IPS-18c (cell line): ENCODE measurements around the gene CLASP1.
"Not testable (repeated sequence)": the region's sequence is repeated elsewhere in the genome, so short reads cannot be mapped to it uniquely, and the experiment has no call there.

Experiments
- H3K4me3 ChIP-seq: 2 replicates; pipeline ENCODE4 v1.7.0; 2013; ENCODE audit warnings: low read depth, mild to moderate bottlenecking, low read length, moderate library complexity; ENCODE audit not compliant: insufficient read depth
- H3K9me3 ChIP-seq: one replicate; pipeline ENCODE4 v1.6.1; 2013; ENCODE audit warnings: mild to moderate bottlenecking, low read length, moderate library complexity; ENCODE audit not compliant: control insufficient read depth, insufficient read depth

The CLASP1 gene

DNA sequence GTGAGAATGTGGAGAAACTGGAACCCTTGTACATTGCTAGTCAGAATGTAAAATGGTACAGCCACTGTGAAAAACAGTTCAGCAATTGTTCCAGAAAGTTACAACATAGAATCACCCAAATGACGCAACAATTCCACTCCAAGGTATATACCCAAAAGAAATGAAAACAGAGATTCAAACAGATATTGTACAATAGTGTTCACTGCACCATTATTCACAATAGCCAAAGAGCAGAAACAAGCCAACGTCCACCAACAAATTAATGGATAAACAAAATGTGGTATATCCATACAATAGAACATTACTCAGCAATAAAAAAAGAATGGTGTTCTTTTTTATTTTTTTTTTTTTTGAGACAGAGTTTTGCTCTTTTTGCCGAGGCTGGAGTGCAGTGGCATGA, 10.9 kb downstream of the CLASP1 start:
- Histone ChIP-seq H3K9me3 (peaks cover 9% of the 10 kb centered on the region), H3K4me3 (no peak overlapping the region)

DNA sequence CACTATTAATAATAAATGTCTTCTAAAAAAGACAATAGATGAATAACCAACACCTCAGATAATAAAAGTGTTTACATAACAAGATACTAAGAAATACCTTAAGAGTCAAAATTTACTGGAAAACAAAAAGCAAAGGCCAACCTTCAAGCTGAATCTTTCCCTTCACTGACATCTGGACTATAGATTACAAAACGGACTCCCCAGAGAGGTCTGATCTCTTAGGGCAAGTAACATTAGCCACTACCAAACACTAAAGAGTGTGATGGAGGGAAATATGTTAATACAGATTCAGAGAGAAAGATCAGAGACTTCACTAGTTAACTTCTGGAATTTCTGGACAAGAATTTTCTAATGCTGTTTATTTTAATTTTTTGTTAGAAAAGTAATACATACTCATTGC, 13.9 kb downstream of the CLASP1 start:
- H3K4me3 ChIP-seq = no peak overlapping the region
- peaks cover 9% of the 10 kb centered on the region for H3K9me3 ChIP-seq

DNA sequence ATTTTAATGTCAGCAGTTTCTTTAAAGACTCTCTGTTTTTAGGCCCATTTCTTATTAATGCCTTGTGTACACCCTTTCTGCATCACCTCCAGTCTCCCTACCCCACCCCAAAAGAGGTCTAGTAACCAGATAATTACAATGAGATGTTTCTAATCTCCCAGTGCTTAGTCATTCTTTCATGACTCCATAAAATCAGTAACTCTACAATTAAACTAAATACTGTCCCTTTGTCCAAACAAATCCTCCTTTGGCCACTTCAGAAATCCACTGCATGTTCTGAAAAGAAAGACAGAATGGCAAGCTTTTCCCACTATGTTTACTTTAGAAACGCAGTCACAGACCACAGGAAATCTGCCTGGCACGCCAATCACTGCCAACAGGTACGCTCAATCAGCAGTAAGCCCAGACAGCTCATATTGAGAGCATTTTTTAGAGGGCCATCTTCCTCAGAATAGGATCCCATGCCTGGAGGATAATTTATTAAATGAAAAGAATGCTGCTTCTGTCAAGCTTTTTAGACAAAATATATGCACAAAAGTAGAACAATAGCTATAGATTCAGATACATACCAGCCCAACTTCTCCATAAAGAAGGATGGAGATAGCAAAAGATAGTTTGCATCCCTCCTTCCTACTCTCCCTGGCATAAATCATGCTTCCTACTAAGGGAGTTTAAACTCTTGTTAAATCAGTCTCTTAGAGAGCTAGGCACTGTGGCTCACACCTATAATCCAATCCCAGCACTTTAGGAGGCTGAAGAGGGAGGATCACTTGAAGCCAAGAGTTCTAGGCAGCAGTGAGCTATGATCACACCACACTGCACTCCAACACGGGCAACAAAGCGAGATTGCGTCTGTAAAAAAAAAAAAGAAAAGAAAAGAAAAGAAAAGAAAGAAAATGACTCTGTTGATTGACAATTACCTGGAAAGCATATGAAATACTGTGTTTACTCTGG, 14.6 kb downstream of the CLASP1 start:
- no peak overlapping the region for H3K4me3 ChIP-seq
- H3K9me3 ChIP-seq = peaks cover 9% of the 10 kb centered on the region

DNA sequence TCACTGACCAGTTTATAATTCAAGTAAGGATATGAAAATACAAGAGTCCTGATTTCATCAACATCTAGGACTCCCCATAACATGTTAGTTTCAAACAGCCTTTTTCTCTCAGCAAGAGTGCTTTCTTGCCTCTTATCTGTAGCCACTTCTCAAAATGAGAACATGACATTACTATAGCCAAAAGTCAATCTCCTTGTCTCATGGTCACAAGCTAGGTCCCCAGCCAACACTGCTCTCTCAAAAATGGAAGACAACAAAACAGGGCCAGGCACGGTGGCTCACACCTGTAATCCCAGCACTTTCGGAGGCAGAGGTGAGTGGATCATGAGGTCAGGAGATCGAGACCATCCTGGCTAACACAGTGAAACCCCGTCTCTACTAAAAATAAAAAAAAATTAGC, 15.8 kb downstream of the CLASP1 start:
- H3K4me3 ChIP-seq = no peak overlapping the region

DNA sequence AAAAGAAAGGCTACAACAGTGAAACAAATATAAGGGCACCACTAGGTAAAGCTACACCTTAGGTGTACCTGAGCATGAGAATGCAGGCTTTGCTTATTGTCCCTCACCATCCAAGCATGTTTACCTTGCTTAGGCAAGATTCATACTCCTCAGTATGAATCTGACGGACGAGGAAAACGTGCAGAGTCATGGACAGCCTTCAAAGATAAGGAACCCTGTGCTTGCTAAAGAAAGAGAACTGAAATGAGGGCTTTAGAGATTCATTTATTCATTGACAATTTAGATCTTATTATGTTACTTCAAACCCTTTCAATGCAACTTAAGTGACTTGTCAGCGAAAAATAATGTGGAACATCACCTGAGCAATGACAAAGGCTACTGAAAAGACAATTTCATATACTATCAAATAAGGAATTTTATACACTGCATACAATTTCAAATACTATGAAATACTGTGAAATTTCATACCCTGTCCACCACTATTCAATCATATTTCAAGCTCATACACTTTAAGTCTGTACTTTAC, 21.7 kb downstream of the CLASP1 start:
- H3K9me3 ChIP-seq = no peaks in the 10 kb centered on the region
- no peak overlapping the region for H3K4me3 ChIP-seq

More for the DNA sequence above, 15.8 kb downstream of the CLASP1 start:
- peaks cover 5% of the 10 kb centered on the region for H3K9me3 ChIP-seq

DNA sequence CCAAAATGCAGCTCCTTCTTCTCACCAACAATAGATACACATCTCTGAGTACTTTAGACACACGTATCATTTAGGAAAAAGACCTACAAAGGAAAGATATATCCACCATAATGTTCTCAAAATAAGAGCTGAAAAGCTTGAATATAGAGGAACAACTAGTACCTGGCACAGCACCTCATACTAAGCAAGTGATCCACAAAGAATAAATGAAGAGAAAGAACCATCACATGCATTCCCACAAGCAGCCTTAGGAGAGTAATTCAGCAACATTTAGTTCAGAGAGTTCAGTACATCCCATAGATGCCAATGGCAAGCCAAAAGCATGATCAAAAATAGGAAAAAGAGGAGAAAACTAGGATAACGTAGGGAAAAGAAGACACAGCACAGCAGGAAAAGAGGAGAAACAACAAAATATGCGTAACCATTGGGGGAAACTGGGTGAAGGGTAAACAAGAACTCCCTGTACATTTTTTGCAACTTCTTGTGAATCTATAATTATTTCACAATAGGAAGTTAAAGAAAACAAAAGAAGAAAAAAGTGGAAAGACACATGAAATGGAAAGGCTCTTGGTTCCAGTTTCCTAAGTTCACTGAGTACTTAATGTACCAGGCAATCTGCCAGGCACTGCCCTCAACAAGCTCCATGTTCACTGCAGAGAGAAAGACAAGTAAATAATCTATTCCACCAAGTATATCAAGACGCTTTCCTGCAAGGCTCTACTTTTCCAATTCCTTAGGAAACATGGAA, 22.3 kb downstream of the CLASP1 start:
- no peaks in the 10 kb centered on the region for H3K9me3 ChIP-seq
- no peak overlapping the region for H3K4me3 ChIP-seq

DNA sequence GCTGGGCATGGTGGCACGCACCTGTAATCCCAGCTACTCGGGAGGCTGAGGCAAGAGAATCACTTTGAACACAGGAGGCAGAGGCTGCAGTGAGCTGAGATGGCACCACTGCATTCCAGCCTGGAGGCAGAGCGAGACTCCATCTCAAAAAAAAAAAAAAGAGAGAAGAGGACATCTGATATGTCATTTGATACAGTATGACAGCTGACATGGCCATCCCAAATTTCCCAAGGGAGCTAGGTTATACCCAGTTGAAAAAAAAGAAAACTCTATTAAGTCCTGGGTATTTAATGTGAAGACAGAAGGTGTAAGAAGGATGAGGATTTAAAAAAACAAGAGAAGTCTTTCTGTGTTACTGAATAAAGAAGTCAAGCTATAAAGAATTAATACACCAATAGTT, 23.3 kb downstream of the CLASP1 start:
- H3K4me3 ChIP-seq = no peak overlapping the region
- H3K9me3 ChIP-seq = no peaks in the 10 kb centered on the region

DNA sequence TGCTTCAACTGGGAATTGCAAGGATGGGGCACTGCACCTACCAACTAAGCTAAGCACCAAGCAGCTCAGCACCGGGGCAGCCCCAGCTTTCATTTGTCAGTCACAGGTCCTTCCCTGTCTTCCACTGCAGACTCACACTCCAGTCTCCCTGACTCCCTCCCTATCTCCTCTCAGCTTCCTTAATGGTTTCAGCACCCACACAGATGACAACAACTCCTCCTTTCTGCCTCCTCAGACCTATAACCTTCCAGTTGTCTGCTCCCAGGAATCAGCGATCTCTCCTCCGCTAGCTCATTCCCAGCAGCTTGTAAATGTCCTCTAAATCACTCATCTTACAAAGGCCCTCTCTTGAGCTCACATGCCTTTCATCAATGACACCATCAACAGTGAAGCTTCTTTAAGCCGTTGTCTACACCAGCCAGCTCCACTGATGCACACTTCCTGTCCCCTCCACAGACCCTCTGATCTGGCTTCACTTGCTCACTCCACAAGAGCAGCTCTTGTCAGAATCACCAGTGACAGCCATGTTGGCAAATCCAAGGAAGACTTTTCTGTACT, 32.1 kb downstream of the CLASP1 start:
- H3K9me3 ChIP-seq = no peaks in the 10 kb centered on the region
- no peak overlapping the region for H3K4me3 ChIP-seq

DNA sequence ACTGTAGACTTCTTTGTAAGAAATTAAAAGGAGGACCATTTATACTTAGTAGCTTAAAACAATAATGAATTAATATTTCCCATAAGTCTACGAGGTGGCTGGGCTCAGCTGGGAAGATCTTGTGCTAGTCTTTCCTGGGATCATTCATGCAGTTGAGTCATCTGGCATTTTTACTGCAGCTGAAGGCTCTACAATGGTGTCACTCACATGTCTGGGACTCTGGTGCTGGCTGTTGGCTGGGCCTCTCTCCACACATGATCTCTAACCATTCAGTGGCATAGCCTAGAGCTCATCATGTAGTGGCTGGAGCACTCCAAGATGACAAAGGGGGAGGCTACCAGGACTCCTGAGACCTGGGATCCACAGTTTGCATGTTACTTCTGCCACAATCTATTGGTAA, 35.5 kb downstream of the CLASP1 start:
- no peak overlapping the region for H3K4me3 ChIP-seq
- H3K9me3 ChIP-seq = no peaks in the 10 kb centered on the region

DNA sequence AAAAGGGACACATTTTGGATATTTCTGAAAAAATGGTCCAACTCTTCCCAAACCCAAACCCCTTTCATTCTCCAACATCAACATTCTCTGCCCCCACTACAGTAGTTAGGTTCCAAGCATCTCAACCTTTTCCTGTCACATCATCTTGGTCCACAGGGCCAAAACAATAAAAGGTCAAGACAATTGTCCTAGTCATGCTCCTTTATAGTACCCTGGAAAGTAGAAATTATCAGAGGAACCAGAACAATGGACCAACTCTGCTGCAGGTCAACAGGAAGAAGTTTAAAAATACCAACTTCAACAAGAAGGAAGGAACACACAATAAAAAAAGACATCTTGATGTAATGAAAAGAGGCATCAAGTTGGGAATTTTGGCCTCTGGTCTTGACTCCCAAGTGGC, 36.1 kb downstream of the CLASP1 start:
- Histone ChIP-seq H3K4me3 (no peak overlapping the region), H3K9me3 (no peaks in the 10 kb centered on the region)

DNA sequence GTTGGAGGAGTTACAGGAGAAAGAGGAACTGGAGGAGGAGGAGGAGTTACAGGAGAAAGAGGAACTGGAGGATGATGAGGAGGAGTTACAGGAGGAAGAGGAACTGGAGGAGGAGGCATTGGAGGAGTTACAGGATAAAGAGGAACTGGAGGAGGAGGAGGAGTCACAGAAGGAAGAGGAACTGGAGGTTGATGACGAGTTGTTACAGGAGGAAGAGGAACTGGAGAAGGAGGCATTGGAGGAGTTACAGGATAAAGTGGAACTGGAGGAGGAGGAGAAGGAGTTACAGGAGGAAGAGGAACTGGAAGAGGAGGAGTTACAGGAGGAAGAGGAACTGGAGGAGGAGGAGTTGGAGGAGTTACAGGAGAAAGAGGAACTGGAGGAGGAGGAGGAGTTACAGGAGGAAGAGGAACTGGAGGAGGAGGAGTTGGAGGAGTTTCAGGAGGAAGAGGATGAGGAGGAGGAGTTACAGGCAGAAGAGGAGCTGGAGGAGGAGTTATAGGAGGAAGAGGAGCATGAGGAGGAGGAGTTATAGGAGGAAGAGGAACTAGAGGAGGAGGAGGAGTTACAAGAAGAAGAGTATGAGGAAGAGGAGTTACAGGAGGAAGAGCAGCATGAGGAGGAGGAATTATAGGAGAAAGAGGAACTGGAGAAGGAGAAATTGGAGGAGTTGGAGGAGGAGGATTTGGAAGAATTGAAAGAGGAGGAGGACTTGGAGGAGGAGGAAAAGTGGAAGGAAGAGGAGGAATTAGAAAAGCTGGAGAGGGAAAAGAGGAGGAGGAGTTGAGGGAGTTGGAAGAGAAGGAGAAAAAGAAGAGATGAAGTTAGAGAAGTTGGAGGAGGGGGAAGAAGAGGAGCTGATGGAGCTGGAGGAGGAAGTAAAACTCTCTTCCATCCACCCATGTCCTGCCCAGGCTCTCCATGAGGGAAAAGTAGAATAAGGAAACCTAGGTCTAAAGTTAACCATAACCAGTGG, 37.2 kb downstream of the CLASP1 start:
- H3K4me3 ChIP-seq = no peak overlapping the region
- no peaks in the 10 kb centered on the region for H3K9me3 ChIP-seq

DNA sequence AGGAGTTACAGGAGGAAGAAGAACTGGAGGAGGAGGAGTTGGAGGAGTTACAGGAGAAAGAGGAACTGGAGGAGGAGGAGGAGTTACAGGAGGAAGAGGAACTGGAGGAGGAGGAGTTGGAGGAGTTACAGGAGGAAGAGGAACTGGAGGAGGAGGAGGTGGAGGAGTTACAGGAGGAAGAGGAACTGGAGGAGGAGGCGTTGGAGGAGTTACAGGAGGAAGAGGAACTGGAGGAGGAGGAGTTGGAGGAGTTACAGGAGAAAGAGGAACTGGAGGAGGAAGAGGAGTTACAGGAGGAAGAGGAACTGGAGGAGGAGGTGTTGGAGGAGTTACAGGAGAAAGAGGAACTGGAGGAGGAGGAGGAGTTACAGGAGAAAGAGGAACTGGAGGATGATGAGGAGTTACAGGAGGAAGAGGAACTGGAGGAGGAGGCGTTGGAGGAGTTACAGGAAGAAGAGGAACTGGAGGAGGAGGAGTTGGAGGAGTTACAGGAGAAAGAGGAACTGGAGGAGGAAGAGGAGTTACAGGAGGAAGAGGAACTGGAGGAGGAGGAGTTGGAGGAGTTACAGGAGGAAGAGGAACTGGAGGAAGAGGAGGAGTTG, 38.1 kb downstream of the CLASP1 start:
- H3K9me3 ChIP-seq, H3K4me3 ChIP-seq: not testable (repeated sequence)

DNA sequence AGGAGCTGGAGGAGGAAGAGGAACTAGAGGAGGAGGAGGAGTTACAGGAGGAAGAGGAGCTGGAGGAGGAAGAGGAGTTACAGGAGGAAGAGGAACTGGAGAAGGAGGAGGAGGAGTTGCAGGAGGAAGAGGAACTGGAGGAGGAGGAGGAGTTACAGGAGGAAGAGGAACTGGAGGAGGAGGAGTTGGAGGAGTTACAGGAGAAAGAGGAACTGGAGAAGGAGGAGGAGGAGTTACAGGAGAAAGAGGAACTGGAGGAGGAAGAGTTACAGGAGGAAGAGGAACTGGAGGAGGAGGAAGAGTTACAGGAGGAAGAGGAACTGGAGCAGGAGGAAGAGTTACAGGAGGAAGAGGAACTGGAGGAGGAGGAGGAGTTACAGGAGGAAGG, 38.8 kb downstream of the CLASP1 start:
- H3K9me3 ChIP-seq, H3K4me3 ChIP-seq: not testable (repeated sequence)

DNA sequence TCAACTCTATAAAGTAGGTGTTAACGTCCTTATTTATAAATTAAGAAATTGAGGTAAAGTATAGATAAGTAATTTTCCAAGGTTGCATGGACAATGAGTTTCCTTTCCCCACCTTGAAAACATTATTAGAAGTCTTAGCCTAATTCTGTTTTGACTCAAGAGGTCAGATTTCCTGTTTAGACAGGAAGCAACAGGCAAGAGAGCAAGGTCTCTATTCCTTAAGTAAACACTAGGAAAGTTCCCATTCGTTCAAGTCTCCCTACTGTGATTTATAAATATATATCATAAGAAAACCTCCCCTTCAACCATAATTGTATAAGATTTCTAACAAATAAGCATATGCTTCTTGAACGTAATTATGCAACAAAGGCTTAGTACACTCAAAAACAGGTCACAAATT, 40.3 kb downstream of the CLASP1 start:
- Histone ChIP-seq H3K4me3 (no peak overlapping the region), H3K9me3 (no peaks in the 10 kb centered on the region)

DNA sequence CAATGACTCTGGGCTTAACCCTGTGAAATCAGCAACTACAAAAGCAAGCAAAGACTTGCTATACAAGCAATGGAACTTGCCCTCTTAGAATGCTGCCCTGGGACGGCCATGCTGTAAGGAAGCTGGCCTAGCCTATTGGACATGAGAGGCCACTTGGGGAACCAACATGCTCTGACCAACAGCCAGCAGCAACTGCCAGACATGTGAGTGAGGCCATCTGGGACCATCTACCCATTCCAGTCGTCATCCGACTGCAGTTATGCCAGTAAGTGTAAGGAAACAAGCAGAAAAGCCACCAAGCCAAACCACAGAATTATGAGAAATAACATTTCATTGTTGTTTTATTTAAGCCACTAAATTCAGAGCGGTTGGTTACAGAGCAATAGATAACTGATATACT, 40.9 kb downstream of the CLASP1 start:
- no peak overlapping the region for H3K4me3 ChIP-seq
- no peaks in the 10 kb centered on the region for H3K9me3 ChIP-seq
